ENCODE data around the gene MARCHF6.

GRCh38 chr5:10339958-10340357, 13.5 kb upstream of the MARCHF6 start:
- TF ChIP-seq EZH2 (IDR thresholded peaks at IDR 0.05; ENCODE audit: low read depth, unreplicated experiment) (no peak), CTCF (conservative IDR thresholded peaks at IDR 0.05; ENCODE audit: low read depth in 2 of 2) (no peak), CREB1 (CRISPR knock-in tag; IDR thresholded peaks at IDR 0.05; ENCODE audit: low read depth) (no peak), JUNB (IDR thresholded peaks at IDR 0.05; ENCODE audit: unreplicated experiment) (no peak), ZNF114 (CRISPR knock-in tag; IDR thresholded peaks at IDR 0.05) (no peak), POLR2AphosphoS5 (IDR thresholded peaks at IDR 0.05; ENCODE audit: low read depth) (no peak), ETS1 (IDR thresholded peaks at IDR 0.05) (no peak)

Measured in GM23338 (cell line).